Measurements from ENCODE around the gene CRTC2.

The CRTC2 gene

DNA sequence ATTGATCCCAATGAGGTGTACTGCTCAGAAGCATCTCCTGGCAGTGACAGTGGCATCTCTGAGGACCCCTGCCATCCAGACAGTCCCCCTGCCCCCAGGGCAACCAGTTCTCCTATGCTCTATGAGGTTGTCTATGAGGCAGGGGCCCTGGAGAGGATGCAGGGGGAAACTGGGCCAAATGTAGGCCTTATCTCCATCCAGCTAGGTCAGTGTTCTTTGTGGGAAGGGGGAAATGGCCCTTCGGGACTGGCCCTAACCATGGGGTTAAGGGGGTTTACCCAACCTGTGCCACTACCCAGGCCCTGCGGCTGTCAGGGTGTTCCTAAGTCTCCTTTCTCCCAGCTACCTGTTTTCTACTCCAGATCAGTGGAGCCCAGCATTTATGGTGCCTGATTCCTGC lies 10.6 kb upstream of the CRTC2 start:
- TF ChIP-seq, protein P1, sequence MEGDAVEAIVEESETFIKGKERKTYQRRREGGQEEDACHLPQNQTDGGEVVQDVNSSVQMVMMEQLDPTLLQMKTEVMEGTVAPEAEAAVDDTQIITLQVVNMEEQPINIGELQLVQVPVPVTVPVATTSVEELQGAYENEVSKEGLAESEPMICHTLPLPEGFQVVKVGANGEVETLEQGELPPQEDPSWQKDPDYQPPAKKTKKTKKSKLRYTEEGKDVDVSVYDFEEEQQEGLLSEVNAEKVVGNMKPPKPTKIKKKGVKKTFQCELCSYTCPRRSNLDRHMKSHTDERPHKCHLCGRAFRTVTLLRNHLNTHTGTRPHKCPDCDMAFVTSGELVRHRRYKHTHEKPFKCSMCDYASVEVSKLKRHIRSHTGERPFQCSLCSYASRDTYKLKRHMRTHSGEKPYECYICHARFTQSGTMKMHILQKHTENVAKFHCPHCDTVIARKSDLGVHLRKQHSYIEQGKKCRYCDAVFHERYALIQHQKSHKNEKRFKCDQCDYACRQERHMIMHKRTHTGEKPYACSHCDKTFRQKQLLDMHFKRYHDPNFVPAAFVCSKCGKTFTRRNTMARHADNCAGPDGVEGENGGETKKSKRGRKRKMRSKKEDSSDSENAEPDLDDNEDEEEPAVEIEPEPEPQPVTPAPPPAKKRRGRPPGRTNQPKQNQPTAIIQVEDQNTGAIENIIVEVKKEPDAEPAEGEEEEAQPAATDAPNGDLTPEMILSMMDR (IDR thresholded peaks at IDR 0.05; ENCODE audit: insufficient read depth, low read depth, low read length, missing control alignments) = no peak
- no peak overlapping the region for H3K4me3 ChIP-seq (ENCODE audit: low read depth, low read length)
- DNase-seq (ENCODE audit: low read depth) = no peak

DNA sequence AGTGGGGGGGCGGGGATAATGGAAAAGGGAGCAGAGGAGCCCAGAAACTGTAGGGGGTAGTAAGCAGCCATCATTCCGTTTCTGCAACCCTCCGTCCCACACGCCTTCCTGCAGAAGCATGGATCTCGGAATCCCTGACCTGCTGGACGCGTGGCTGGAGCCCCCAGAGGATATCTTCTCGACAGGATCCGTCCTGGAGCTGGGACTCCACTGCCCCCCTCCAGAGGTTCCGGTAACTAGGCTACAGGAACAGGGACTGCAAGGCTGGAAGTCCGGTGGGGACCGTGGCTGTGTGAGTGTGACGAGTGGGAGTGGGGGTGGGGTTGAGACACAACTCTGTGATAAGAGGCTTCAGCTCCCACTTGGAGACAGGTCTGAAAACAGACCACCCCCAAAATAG lies 10.0 kb upstream of the CRTC2 start:
- DNase-seq (ENCODE audit: low read depth) = no peak
- H3K4me3 ChIP-seq (ENCODE audit: low read depth, low read length) = peak overlapping the region; percentile 81
- TF ChIP-seq, protein P1 (IDR thresholded peaks at IDR 0.05; ENCODE audit: insufficient read depth, low read depth, low read length, missing control alignments) = no peak

DNA sequence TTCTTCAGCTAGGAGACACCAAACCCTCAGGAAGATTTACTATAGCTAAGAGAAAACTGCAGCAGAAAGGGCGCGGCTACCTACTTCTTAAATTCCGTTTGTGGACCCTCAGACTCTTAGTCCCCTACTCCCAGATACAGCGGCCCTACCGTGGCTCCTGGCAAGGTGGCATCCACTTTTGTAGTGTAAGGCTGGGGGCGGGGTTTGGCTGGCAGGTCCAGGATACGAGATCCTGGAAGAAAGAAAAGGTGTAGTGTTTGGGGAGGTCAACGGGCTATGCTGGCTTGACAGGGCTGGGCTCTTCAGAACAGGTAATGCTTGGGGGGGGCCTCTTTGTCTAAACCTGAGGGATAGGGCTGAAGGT lies 9.6 kb upstream of the CRTC2 start:
- peak overlapping the region; percentile 81 for H3K4me3 ChIP-seq (ENCODE audit: low read depth, low read length)
- TF ChIP-seq, protein P1 (IDR thresholded peaks at IDR 0.05; ENCODE audit: insufficient read depth, low read depth, low read length, missing control alignments) = no peak
- DNase-seq (ENCODE audit: low read depth) = no peak

DNA sequence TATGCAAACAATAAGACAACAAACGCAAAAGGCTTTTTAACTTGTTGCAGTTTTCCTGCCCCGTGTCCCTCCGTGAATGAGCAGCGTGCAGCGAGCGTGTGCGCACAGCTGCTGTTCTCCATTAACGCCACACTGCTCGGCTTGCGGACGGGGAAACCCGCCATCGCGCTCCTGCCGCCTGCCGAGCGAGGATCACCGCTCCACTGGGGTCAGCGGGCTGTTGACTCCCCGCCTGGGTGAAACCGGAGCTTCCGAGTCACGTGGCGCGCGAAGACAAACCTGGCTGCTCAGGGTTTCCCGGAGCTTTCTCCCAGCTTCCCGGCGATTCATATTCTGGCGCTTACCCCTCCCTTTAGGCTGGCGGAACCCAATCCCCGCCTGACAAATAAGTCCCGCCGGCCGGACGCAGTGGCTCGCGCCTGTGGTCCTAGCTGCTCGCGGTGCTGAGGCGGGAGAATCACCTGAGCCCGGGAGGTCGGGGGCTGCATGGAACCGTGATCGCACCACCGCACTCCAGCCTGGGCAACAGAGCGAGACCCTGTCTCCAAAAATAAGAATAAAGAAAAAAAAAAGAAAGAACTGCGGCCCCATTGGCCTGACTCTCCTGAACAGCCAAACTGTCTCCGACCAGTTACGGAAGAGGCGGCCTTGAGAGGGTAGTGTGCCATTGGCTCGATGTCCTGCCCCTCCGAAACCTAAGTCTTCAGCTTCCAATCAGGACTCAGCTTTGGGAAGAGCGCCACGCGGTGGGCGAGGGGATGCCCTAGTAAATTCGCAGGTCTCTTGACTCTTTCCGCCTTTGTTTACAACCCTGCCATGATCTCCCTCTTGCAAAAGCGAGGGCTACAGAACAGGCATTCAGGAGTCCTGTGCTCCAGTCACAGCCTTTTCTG lies 8.9 kb upstream of the CRTC2 start, which contains the start of gene CREB3L4:
CREB3L4 (plus strand) TSS at position 796 of the 893 bp plus-strand sequence. CDS start 624 bp downstream, outside the sequence.
- TF ChIP-seq, protein P1 (IDR thresholded peaks at IDR 0.05; ENCODE audit: insufficient read depth, low read depth, low read length, missing control alignments) = peak; percentile 41
- peak within 1 kb of the TSS; percentile 81 for H3K4me3 ChIP-seq (ENCODE audit: low read depth, low read length)
- DNase-seq (ENCODE audit: low read depth) = peak; percentile 99

DNA sequence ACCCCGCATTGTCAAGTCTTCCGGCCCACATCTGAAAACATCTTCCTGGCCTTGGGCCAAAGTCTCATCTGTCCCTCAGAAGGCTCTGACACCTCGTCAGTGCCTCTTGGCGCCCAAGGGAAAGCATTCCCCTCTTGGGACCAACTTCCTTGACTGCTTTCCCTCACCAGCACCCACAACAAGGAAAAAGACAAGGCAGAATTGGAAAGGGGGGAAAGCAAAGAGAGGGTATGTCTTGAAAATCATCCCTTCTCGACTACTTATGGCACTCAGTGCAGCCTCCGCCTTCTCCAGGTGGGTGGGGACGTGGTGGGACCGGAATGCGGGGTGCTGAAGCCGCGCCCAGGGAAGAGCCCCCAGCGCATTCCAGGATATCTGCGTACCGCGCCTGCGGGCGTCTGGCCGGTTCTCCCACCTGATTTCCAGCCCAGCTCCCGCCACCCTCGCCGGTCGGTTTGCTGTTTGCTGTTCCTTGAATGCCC lies 5.5 kb upstream of the CRTC2 start:
- TF ChIP-seq, protein P1 (IDR thresholded peaks at IDR 0.05; ENCODE audit: insufficient read depth, low read depth, low read length, missing control alignments) = no peak
- peak overlapping the region; percentile 83 for H3K4me3 ChIP-seq (ENCODE audit: low read depth, low read length)
- DNase-seq (ENCODE audit: low read depth) = no peak

DNA sequence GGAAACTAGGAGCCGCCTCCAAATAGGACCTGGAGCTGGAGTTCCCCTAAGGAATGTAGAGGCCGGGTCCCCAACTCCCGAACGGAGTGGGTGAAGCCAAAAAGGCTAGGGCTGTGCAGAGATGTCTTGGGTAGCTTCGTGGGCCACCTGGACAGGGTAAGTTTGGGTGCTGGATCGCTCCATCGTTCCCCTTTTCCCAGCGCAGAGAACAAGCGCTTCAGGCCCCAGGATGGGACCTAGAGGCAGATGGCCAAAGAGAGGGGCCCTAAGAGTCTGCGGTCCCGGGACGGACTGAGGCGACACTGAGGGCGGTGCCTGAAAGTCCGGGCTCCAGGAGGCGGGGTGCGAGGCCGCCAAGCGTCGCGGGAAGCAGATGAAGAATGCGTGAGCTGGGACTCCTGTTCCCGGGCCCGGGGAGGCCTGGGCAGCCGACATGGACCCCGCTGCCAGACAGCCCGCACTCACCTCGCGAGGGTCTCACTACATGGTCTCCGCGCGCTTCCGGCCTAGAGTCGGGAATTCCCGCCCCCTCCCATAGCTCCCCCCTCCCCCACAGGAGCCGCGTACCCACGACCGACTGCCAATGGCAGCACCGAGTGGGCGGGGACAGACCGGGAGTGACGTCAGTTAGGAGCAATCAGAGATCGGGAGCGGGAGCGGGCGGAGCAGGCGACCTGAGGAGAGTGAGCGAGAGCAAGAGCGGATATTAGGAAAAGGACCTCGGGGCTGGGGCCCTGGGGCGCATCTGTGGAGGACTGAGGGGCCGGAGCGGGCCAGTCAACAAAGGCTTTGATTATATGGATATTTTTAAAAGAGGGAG lies 4.8 kb upstream of the CRTC2 start, which contains the start of gene SLC39A1:
SLC39A1 (minus strand) TSS at position 508 of the 820 bp plus-strand sequence. CDS start 822 bp downstream, outside the sequence.
- TF ChIP-seq, protein P1 (IDR thresholded peaks at IDR 0.05; ENCODE audit: insufficient read depth, low read depth, low read length, missing control alignments) = no peak
- peak; percentile 96 for DNase-seq (ENCODE audit: low read depth)
- peak within 1 kb of the TSS; percentile 83 for H3K4me3 ChIP-seq (ENCODE audit: low read depth, low read length)

All from GM12865 (cell line).